ENCODE results near the gene HEXA.
"Not testable (repeated sequence)": the region's sequence is repeated elsewhere in the genome, so short reads cannot be mapped to it uniquely, and the experiment has no call there.

The HEXA gene

GRCh38 chr15:72375846-72376581, at the start of gene HEXA:
HEXA (minus strand) TSS chr15:72376014; CDS start chr15:72375972, 42 bp downstream.
- DNase-seq (ENCODE audit: extremely low spot score, insufficient read length, low read depth) (peak; percentile 89), FAIRE-seq (peak; percentile 93)

- DNase-seq (ENCODE audit: extremely low spot score, insufficient read length, low read depth) = no peak
- no peak for FAIRE-seq
Measured at GRCh38 chr15:72423256-72423655, 47.4 kb upstream of the HEXA start.

- no peak for DNase-seq (ENCODE audit: extremely low spot score, insufficient read length, low read depth)
- no peak for FAIRE-seq
Measured at GRCh38 chr15:72421484-72421883, 45.7 kb upstream of the HEXA start.

GRCh38 chr15:72420576-72420975, 44.8 kb upstream of the HEXA start:
- no peak for DNase-seq (ENCODE audit: extremely low spot score, insufficient read length, low read depth)
- no peak for FAIRE-seq

GRCh38 chr15:72419768-72420167, 44.0 kb upstream of the HEXA start:
- not testable (repeated sequence) for FAIRE-seq; DNase-seq (ENCODE audit: extremely low spot score, insufficient read length, low read depth)

GRCh38 chr15:72415304-72415703, 39.5 kb upstream of the HEXA start:
- FAIRE-seq = no peak
- no peak for DNase-seq (ENCODE audit: extremely low spot score, insufficient read length, low read depth)

GRCh38 chr15:72413337-72413736, 37.5 kb upstream of the HEXA start:
- not testable (repeated sequence) for DNase-seq (ENCODE audit: extremely low spot score, insufficient read length, low read depth); FAIRE-seq

- FAIRE-seq (no peak), DNase-seq (ENCODE audit: extremely low spot score, insufficient read length, low read depth) (no peak)
Measured at GRCh38 chr15:72411544-72411943, 35.7 kb upstream of the HEXA start.

GRCh38 chr15:72411111-72411510, 35.3 kb upstream of the HEXA start:
- DNase-seq (ENCODE audit: extremely low spot score, insufficient read length, low read depth) (no peak), FAIRE-seq (no peak)

GRCh38 chr15:72406936-72407335, 31.1 kb upstream of the HEXA start:
- DNase-seq (ENCODE audit: extremely low spot score, insufficient read length, low read depth) (no peak), FAIRE-seq (no peak)

GRCh38 chr15:72404841-72405240, 29.0 kb upstream of the HEXA start:
- DNase-seq (ENCODE audit: extremely low spot score, insufficient read length, low read depth) (no peak), FAIRE-seq (no peak)

- DNase-seq (ENCODE audit: extremely low spot score, insufficient read length, low read depth) (no peak), FAIRE-seq (no peak)
Measured at GRCh38 chr15:72404356-72404755, 28.5 kb upstream of the HEXA start.

GRCh38 chr15:72402726-72403125, 26.9 kb upstream of the HEXA start:
- FAIRE-seq (no peak), DNase-seq (ENCODE audit: extremely low spot score, insufficient read length, low read depth) (no peak)

GRCh38 chr15:72398648-72399047, 22.8 kb upstream of the HEXA start:
- no peak for DNase-seq (ENCODE audit: extremely low spot score, insufficient read length, low read depth)
- no peak for FAIRE-seq

- DNase-seq (ENCODE audit: extremely low spot score, insufficient read length, low read depth) = no peak
- no peak for FAIRE-seq
Measured at GRCh38 chr15:72397796-72398588, 22.2 kb upstream of the HEXA start, which contains the start of gene TMEM202. TMEM202 (plus strand) TSS chr15:72398305; CDS start chr15:72398327, 22 bp downstream.

- FAIRE-seq; DNase-seq (ENCODE audit: extremely low spot score, insufficient read length, low read depth): not testable (repeated sequence)
Measured at GRCh38 chr15:72396331-72396730, 20.5 kb upstream of the HEXA start.

GRCh38 chr15:72389231-72389630, 13.4 kb upstream of the HEXA start:
- FAIRE-seq = no peak
- no peak for DNase-seq (ENCODE audit: extremely low spot score, insufficient read length, low read depth)

- DNase-seq (ENCODE audit: extremely low spot score, insufficient read length, low read depth) (no peak), FAIRE-seq (no peak)
Measured at GRCh38 chr15:72387741-72388140, 11.9 kb upstream of the HEXA start.

GRCh38 chr15:72382146-72382545, 6.3 kb upstream of the HEXA start:
- FAIRE-seq (no peak), DNase-seq (ENCODE audit: extremely low spot score, insufficient read length, low read depth) (no peak)

GRCh38 chr15:72380743-72381142, 4.9 kb upstream of the HEXA start:
- DNase-seq (ENCODE audit: extremely low spot score, insufficient read length, low read depth) (no peak), FAIRE-seq (no peak)

- DNase-seq (ENCODE audit: extremely low spot score, insufficient read length, low read depth) (no peak), FAIRE-seq (no peak)
Measured at GRCh38 chr15:72379856-72380430, 4.1 kb upstream of the HEXA start.
